Measurements from ENCODE around the gene NR1H2. TPM values are rescaled to one million over a fixed set of nuclear protein-coding genes. Genes with fewer than 3 reads are reported as not detected.

Gene NR1H2
- total RNA-seq, 1 donor from 2014 or later = 46.2 TPM

DNA sequence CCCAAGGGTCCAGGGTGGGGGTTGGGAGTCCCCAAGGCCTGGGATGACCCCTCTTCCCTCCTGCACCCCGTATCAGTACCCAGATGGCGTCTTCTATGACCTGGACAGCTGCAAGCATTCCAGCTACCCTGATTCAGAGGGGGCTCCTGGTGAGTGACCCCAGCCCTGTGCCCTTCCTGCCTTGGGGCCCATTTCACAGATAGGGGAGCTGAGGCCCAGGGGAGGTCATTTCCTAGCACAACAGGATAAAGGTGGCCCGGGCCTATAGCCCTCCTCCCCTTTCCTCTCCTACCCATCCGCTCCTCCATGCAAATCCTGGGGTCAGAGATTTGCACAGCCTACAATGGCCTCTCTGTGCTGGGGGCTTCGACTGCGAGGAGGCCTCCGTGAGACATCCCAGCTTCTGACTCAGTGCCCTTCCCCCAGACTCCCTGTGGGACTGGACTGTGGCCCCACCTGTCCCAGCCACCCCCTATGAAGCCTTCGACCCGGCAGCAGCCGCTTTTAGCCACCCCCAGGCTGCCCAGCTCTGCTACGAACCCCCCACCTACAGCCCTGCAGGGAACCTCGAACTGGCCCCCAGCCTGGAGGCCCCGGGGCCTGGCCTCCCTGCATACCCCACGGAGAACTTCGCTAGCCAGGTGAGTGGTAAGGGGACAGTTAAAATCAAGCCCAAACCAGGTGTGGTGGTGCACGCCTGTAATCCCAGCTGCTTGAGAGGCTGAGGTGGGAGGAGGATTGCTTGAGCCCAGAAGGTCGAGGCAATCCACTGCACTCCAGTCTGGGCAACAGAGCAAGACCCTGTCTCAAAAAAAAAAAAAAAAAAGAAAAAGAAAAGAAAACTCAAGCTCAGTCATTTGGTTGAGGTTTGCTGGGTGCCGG lies 46.4 kb downstream of the NR1H2 start:
- no peak for DNase-seq (ENCODE audit: low spot score)

DNA sequence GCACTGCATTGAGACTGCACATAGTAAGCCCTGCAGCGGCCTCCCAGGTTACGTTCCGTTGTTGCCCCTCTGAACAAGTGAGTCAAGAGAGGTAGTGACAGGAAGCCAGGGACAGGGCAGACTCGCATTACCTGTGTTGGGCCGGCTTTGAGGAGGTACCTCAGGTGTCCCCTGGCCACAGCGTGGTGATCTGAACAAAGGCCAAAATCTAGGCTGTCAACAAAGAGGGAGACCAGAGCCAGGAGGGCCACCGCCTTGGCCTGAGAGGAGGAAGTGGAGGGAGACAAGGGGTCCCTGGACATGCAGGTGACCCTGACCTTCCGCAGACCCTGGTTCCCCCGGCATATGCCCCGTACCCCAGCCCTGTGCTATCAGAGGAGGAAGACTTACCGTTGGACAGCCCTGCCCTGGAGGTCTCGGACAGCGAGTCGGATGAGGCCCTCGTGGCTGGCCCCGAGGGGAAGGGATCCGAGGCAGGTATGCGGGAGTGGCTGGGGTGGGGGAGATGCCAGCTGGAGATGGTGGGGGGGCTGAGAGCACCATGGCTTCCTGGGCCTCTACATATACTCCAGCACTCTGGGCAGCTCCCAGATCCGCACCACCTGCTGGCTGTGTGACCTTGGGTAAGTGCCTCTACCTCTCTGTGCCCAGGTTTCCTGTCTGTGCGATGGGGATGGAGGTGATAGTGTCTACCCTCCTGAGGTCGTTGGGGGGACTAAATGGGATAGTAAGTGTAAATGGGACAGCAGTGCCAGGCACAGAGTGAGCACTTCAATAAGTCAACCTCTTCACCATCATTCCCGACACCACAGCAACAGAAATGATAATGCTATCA lies 47.2 kb downstream of the NR1H2 start:
- no peak for DNase-seq (ENCODE audit: low spot score)

DNA sequence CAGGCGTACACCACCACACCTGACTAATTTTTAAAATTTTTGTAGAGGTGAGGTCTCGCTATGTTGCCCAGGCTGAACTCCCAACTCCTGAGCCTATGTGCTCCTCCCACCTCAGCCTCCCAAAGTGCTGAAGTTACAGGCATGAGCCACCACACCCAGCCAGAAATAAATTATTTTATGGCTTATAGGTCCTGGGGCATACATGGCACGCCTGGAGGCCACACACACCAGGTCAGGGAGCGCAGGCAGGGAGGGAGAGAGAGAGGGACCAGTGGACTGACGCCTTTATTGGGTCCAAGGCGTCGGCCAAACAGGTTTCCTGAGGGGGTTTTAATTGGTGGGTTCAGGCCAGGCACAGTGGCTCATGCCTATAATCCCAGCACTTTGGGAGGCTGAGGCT lies 49.3 kb downstream of the NR1H2 start:
- no peak for DNase-seq (ENCODE audit: low spot score)

DNA sequence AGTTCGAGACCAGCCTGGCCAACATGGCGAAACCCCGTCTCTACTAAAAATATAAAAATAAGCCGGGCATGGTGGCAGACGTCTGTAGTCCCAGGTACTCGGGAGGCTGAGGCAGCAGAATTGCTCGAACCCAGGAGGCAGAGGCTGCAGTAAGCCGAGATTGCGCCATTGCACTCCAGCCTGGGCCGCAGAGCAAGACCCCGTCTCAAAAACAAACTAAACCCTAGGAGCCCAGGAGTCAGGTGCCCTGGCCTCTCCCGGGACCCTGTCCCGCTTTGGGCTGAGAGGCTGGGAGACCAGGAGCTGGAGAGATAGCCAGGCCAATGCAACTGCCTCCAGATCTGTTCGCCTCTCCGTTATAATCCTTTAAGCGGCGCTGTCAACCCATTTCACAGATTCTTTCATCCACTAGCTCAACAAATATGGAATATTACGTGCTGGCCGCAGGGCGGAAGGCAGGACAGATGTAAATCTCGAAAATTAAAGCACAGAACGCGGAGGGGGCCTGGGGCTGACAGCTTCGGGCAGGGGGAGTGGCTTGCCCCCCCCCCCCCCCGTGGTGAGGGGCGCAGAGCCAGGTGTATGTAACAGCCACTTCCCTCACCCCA lies 51.2 kb downstream of the NR1H2 start:
- DNase-seq (ENCODE audit: low spot score) = no peak

DNA sequence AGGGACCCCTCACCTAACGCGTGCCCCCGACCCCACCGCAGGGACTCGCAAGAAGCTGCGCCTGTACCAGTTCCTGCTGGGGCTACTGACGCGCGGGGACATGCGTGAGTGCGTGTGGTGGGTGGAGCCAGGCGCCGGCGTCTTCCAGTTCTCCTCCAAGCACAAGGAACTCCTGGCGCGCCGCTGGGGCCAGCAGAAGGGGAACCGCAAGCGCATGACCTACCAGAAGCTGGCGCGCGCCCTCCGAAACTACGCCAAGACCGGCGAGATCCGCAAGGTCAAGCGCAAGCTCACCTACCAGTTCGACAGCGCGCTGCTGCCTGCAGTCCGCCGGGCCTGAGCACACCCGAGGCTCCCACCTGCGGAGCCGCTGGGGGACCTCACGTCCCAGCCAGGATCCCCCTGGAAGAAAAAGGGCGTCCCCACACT lies 51.8 kb downstream of the NR1H2 start:
- DNase-seq (ENCODE audit: low spot score) = peak; percentile 90

DNA sequence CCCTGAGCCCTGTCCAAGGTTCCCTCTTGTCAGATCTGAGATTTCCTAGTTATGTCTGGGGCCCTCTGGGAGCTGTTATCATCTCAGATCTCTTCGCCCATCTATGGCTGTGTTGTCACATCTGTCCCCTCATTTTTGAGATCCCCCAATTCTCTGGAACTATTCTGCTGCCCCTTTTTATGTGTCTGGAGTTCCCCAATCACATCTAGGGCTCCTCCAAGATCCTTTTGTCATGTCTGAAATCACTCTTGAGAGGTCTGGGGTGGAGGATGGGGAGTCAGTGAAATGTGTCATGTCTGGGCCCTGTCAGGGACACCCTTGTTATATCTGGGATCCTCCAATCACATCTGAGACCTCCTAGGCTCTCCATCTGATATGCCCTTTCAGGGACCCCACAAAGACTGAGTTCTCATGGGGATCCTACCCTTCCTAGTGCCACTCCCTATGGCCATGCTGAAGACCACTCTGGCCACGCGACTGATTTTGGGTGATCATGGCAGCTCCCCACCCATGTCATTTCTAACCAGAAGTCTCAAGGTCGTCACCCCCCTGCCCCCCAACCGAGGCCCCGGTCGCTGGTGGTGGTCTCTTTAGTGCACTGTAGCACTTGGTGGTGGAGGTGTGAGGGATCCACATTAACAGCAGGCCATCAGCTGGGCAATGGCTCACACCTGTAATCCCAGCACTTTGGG lies 52.7 kb downstream of the NR1H2 start:
- no peak for DNase-seq (ENCODE audit: low spot score)

DNA sequence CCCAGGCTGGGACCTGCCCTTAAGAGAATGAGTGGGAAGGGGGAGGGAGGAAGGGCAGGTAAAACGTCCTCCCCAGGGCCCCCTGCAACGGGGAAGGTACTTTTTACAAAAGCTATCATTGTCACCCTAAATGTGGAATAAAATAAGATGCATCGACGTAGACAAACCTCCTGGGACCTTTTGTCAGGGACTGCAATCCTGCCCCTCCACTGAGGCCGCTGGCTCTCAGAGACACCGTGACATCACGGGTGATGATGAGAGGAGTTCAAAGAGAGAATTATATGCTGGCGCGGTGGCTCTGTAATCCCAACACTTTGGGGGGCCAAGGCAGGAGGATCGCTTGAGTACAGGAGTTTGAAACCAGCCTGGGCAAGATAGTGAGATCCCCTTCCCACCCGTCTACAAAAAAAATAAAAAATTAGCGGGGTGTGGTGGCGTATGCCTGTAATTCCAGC lies 54.7 kb downstream of the NR1H2 start:
- DNase-seq (ENCODE audit: low spot score) = no peak

DNA sequence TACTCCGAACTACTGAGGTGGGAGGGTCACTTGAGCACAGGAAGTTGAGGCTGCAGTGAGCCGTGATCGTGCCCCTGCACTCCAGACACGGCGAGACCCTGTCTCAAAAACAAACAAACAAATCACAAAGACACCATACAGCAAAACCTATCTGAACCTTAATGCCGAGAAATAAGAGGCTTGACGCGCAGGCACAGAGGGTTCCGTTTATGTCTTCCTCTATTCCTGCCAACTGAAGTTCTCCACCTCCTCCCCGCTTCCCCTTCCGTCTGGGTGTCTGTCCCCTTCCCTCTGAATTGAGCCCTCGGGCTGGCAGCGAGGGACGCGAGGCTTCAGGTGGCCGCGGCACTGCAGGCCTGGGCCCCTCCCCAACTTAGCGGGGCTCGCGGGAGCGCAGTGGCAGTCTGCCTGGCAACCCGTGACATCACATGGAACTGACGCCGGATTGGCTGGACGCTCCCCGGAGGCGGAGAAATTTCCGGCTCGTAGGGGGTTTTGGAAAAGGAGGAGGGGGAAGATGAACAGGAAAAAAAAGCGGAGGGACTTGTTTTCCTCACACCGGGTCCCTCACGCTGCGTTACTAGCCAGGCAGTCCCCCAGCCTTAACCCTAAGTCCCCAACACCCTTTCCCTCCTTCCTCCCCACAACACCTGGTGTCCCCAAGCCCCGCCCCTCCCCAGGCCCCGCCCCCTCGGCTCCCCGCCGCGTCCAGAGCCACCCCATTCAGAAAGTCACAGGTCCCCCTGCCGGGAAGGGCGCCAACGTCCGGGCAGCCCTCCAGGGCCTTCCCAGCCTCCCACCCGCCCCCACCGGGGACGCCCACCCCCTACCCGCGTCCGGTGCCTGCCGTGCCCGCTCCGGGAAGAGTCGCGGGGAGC lies 55.3 kb downstream of the NR1H2 start:
- DNase-seq (ENCODE audit: low spot score) = peak; percentile 86

DNA sequence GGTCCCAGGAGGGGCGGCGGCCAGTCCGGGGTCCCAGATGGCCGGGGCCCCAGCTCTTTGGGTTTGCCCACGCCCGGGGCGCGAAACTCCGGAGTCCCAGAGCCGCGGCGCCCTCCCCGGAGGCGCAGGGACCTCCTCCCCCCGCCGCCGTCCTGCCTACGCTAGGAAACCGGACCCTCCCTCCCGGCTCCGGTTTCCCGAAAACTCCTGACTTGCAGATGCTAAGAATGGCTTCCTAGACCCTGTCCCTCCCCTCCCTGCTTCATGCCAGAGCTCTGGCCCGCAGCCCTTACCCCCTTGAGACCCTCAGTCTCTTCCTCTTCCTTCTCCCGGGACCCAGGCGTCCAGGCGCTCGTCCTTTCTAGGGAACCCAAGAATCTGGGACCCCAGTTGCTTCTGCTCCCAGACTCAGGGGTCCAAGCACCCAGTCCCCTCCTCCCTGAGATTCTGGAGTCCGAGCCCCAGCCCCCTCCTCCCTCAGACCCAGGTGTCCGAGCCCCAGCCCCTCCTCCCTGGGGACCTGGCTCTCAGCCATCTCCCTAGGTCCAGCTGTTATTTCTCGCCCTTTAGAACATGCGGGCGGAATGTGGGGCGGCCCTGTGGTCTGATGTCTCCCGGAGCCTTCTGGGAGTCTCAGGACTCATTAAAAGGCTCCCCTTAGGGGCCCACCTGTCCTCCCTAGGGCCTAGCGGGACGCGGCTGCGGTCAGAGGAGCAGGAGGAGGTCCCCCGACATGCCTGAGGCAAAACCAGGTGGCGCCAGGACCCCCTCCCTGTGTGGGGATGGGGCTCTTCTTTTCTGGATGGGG lies 56.2 kb downstream of the NR1H2 start, which contains the start of gene MYBPC2:
Gene MYBPC2, plus strand, starts transcription at position 672 of the 808 bp plus-strand sequence. Its CDS starts 62 bp downstream, at position 734.
- DNase-seq (ENCODE audit: low spot score) = peak; percentile 17

Other genes with a start within 250 kb of the NR1H2 start
- gene IZUMO2, start 213.2 kb upstream of the NR1H2 start, total RNA-seq (ENCODE audit: insufficient read depth, low replicate concordance) = not detected
- 17.1 TPM for gene MYH14, start 172.8 kb upstream of the NR1H2 start, total RNA-seq (ENCODE audit: insufficient read depth, low replicate concordance)
- 0.48 TPM for gene KCNC3, start 47.1 kb upstream of the NR1H2 start, total RNA-seq (ENCODE audit: insufficient read depth, low replicate concordance)
- 1.2 TPM for gene NAPSA, start 10.8 kb upstream of the NR1H2 start, total RNA-seq (ENCODE audit: insufficient read depth, low replicate concordance)
- 7.2 TPM for gene POLD1, start 7.9 kb downstream of the NR1H2 start, total RNA-seq (ENCODE audit: insufficient read depth, low replicate concordance)
- 0.72 TPM for gene SPIB, start 42.5 kb downstream of the NR1H2 start, total RNA-seq (ENCODE audit: insufficient read depth, low replicate concordance)
- not detected for gene MYBPC2, start 56.4 kb downstream of the NR1H2 start, total RNA-seq (ENCODE audit: insufficient read depth, low replicate concordance)
- 37.1 TPM for gene EMC10, start 100.0 kb downstream of the NR1H2 start, total RNA-seq (ENCODE audit: insufficient read depth, low replicate concordance)
- gene GARIN5A, start 100.4 kb downstream of the NR1H2 start, total RNA-seq (ENCODE audit: insufficient read depth, low replicate concordance) = not detected
- 20.5 TPM for gene JOSD2, start 134.7 kb downstream of the NR1H2 start, total RNA-seq (ENCODE audit: insufficient read depth, low replicate concordance)
- gene ASPDH, start 137.5 kb downstream of the NR1H2 start, total RNA-seq (ENCODE audit: insufficient read depth, low replicate concordance) = not detected
- 35.9 TPM for gene LRRC4B, start 192.0 kb downstream of the NR1H2 start, total RNA-seq (ENCODE audit: insufficient read depth, low replicate concordance)